HK-2 (cell line): Measurements from ENCODE around the gene ADGRD1.
"Not testable (repeated sequence)": the region's sequence is repeated elsewhere in the genome, so short reads cannot be mapped to it uniquely, and the experiment has no call there.

Source experiments
- DNase-seq: peaks from one replicate; pipeline ENCODE4 v3.0.0-alpha.2; 2018; ENCODE audit not compliant: unreplicated experiment

Gene ADGRD1

GRCh38 chr12:131119345-131119744 lies 165.6 kb downstream of the ADGRD1 start:
- DNase-seq, result not testable (repeated sequence)

GRCh38 chr12:131119936-131120335 lies 166.2 kb downstream of the ADGRD1 start:
- no peak for DNase-seq

GRCh38 chr12:131120831-131121271 lies 167.1 kb downstream of the ADGRD1 start:
- DNase-seq, result no peak

GRCh38 chr12:131121705-131122405 lies 168.1 kb downstream of the ADGRD1 start:
- DNase-seq, result no peak

GRCh38 chr12:131122631-131123030 lies 168.9 kb downstream of the ADGRD1 start:
- DNase-seq, result no peak

- DNase-seq, result no peak
Observed at GRCh38 chr12:131123817-131124216, 170.1 kb downstream of the ADGRD1 start.

- DNase-seq, result no peak
Observed at GRCh38 chr12:131124487-131125280, 171.0 kb downstream of the ADGRD1 start.

- no peak for DNase-seq
Observed at GRCh38 chr12:131126662-131127173, 173.0 kb downstream of the ADGRD1 start.

GRCh38 chr12:131128556-131128955 lies 174.8 kb downstream of the ADGRD1 start:
- DNase-seq, result no peak

GRCh38 chr12:131128966-131129619 lies 175.4 kb downstream of the ADGRD1 start:
- not testable (repeated sequence) for DNase-seq

GRCh38 chr12:131129839-131130238 lies 176.1 kb downstream of the ADGRD1 start:
- peak; percentile 38 for DNase-seq

GRCh38 chr12:131130311-131130911 lies 176.7 kb downstream of the ADGRD1 start:
- DNase-seq, result no peak

- DNase-seq, result no peak
Observed at GRCh38 chr12:131131077-131131807, 177.5 kb downstream of the ADGRD1 start.

GRCh38 chr12:131131808-131132117 lies 178.1 kb downstream of the ADGRD1 start:
- DNase-seq, result no peak

GRCh38 chr12:131132118-131132892 lies 178.6 kb downstream of the ADGRD1 start:
- peak; percentile 70 for DNase-seq

GRCh38 chr12:131133015-131133905 lies 179.6 kb downstream of the ADGRD1 start:
- no peak for DNase-seq

- DNase-seq, result no peak
Observed at GRCh38 chr12:131133994-131134393, 180.3 kb downstream of the ADGRD1 start.

GRCh38 chr12:131134523-131135310 lies 181.0 kb downstream of the ADGRD1 start:
- DNase-seq, result no peak

GRCh38 chr12:131135311-131135785 lies 181.6 kb downstream of the ADGRD1 start:
- DNase-seq, result no peak
